Muscle of back (tissue), 13 donors: Measurements from ENCODE around the gene FAM107B. TPM values are rescaled to one million over a fixed set of nuclear protein-coding genes. Genes with fewer than 3 reads are reported as not detected.
"Not testable (repeated sequence)": the region's sequence is repeated elsewhere in the genome, so short reads cannot be mapped to it uniquely, and the experiment has no call there.

Experiments
- DNase-seq, 3 donors: peaks; one replicate each; pipeline versions ENCODE4 v3.0.0 to v3.0.0-alpha.2; 2013
- long read RNA-seq, 9 donors: transcript quantifications; one replicate each; lab custom pipeline, GENCODE V29; 2026
- polyA plus RNA-seq, 10 donors: library from polyadenylated mRNA; unstranded; fragments of 120-200 nt; gene quantifications; one replicate each; pipeline ENCODE4 v1.2.1, GENCODE V29; 2013; ENCODE audit not compliant: insufficient read length in 10 of 10

Gene FAM107B
- polyA plus RNA-seq: 10 to 100 TPM; 17.8 to 30.9 (median 23.3) TPM
- long read RNA-seq, donor 1, partial matches to known transcripts: 0 of 2 reads
- long read RNA-seq, donor 1, other reads (novel, unspliced or antisense): 0 of 2 reads
- long read RNA-seq, donor 2, transcript FAM107B-211 (4 exons, 2,633 nt): major isoform, 5 of 5 reads
- long read RNA-seq, donor 2, partial matches to known transcripts: 0 of 5 reads
- long read RNA-seq, donor 2, other reads (novel, unspliced or antisense): 0 of 5 reads
- long read RNA-seq, donor 3: 0 reads
- long read RNA-seq, donor 4, partial matches to known transcripts: 0 of 6 reads
- long read RNA-seq, donor 4, other reads (novel, unspliced or antisense): 0 of 6 reads
- long read RNA-seq, donor 5, transcript FAM107B-211 (4 exons, 2,633 nt): major isoform, 7 of 7 reads
- long read RNA-seq, donor 5, partial matches to known transcripts: 0 of 7 reads
- long read RNA-seq, donor 5, other reads (novel, unspliced or antisense): 0 of 7 reads
- long read RNA-seq, donor 6, partial matches to known transcripts: 0 of 4 reads
- long read RNA-seq, donor 6, other reads (novel, unspliced or antisense): 0 of 4 reads
- long read RNA-seq, donor 7, partial matches to known transcripts: 0 of 3 reads
- long read RNA-seq, donor 7, other reads (novel, unspliced or antisense): 0 of 3 reads
- long read RNA-seq, donor 8, partial matches to known transcripts: 0 of 5 reads
- long read RNA-seq, donor 8, other reads (novel, unspliced or antisense): 0 of 5 reads
- long read RNA-seq, donor 9: 0 reads

DNA sequence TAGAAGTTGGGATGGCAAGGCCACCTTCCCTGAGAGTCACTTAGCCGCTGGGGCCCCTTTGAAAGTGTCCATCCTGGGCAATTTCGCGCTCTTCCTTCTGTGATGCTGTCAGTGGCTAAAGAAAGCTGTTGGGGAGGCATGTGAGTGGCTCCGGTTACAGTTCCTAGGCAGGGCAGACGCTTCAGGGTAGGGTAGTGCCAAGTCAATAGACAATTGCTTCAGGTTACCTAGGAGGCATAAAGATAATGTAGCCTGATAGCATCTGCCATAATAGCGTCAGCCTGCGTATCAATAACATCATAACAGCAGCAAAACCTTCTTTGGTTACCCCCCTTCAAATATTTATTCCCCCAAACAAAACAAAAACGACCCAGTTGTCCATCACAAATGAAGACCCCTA is at the start of gene FAM107B:
Gene FAM107B (minus strand): TSS at position 101 of the 400 bp plus-strand sequence. CDS start 234 bp downstream, outside the sequence.
- peak in 1 of 3 donors; percentile 7 for DNase-seq

DNA sequence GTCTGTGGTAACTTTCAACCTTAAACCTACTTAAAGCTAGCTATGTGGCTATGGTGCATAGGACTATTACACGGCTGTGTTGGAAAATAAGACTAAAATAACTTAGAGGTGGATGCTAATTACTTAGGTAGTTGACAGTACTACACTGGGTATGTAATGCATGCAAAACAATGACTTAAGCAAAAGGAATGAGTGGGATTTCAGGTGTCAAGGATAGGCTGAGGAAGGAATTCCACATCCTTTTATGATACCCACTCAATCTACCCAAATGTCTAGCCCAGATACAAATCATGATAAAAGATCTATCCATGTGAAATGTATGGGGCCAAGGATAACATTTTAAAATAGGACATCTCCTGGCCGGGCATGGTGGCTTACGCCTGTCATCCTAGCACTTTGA is 49.3 kb upstream of the FAM107B start:
- DNase-seq: no peak

DNA sequence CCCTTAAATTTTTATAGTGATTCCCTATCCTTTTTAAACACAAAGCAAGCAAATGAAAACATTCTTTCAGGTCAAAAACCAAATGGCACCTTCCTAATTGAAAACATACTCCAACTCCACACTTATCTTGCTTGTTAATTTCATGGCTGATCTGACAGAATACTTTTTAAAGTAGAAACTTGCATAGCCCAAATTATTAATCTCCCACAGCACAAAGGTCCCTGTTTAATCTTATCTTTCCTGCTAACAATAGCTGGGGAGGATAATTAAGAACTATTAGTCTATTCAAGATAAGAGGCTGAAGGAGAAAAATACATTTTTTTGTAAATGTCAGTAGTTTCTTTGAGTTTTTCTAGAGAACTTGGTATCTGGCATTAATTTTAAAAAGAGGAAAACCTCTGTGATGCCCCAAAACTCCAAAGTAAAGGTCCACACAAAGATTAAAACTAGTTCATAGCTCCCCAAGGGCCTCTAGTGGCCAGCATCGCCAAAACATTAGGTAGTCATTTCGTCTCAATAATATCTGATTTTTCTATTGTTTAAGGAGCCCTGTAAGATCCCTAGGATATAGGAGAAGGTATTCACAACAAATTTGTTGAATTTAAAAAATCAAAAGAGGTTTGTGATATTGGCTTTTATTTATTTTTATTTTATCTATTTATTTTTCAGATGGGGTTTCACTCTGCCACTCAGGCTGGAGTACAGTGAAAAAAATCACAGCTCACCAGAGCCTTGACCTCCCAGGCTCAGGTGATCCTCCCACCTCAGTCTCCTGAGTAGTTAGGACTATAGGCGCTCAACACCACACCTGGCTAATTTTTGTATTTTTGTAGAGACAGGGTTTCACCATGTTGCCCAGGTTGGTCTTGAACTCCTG is 48.4 kb upstream of the FAM107B start:
- peak; percentile 25 to 47 (median 26) for DNase-seq

DNA sequence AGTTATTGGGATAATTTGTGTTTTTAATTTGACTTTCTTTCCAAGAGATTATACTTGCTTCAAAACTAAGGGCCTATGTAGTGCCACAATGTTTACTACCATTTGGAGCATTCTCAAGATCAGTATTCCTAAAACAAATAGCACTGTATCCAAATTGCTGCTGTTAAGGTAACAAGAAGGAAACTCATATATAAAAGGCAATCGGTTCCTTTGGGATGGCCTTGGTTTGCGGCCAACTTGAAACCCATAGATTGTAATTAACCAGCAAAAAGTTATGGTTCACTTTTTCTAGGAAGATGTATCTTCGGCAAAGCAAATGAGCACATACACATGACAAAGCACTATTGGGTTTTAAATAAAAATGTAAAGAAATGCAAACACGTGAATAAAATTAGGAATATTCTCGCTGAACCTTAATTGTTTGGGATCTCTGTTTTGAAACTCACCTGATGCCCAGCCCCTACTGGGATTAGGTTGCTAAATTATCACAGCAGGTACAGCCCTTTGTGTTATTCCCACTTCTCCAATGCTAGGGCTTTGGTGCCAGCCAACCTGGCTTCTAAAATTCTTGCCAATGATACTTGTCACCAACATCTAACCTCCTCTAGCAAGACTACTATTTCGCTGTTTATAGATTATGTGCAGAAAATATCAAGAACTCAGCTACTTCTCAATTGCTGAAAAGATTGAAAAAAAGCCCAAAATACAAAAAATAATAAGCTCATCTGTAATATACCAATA is 47.1 kb upstream of the FAM107B start:
- no peak for DNase-seq

DNA sequence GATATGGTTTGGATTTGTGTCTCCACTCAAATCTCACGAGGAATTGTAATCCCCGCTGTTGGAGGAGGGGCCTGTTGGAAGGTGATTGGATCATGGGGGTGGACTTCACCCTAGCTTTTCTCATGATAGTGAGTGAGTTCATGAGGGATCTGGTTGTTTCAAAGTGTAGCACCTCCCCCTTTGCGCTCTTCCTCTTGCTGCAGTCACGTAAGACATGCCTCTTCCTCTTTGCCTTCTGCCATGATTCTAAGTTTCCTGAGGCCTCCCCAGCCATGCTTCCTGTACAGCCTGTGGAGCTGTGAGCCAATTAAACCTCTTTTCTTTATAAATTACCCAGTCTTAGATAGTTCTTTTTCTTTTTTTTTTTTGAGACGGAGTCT is 46.1 kb upstream of the FAM107B start:
- no peak for DNase-seq

DNA sequence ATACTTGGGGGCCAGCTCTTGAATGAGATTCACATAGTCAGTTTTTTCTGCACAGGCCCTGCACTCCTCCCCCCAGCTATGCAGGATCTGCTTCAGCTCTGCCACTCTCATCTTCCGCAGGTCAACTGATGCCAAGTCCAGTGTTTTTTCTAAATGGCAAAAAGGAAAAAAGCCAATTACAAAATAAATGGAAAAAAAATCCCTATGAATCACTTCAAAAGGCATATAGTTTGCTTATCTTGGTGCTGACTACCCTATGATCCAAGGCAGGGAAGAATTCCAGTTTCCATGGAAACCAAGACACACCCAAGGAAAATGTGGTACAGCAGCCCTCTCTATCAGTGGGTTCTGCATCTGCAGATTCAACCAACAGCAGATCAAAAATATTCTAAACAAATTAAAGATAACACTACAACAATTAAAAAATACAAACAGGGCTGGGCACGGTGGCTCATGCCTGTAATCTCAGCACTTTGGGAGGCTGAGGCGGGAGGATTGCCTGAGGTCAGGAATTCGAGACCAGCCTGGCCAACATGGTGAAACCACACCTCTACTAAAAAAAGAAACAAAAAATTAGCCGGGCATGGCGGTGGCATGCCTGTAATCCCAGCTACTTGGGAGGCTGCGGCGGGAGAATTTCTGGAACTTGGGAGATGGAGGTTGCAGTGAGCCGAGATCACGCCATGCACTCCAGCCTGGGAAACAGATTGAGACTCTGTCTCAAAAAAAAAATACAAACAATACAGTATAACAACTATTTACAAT is 45.5 kb upstream of the FAM107B start:
- peak in 1 of 3 donors; percentile 34 for DNase-seq

DNA sequence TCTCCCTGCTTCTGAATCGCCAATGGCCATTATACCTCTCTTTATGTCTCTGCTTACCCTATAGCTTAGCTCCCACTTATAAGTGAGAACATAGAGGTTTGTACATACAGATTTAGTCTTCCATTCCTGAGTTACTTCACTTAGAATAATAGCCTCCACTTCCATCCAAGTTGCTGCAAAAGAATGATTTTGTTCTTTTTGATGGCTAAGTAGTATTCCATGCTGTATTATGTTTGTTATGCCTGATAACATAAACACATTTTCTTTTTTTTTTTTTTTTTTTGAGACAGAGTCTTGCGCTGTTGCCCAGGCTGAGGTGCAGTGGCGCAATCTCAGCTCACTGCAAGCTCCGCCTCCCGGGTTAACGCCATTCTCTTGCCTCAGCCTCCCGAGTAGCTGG is 42.0 kb upstream of the FAM107B start:
- DNase-seq: not testable (repeated sequence)

DNA sequence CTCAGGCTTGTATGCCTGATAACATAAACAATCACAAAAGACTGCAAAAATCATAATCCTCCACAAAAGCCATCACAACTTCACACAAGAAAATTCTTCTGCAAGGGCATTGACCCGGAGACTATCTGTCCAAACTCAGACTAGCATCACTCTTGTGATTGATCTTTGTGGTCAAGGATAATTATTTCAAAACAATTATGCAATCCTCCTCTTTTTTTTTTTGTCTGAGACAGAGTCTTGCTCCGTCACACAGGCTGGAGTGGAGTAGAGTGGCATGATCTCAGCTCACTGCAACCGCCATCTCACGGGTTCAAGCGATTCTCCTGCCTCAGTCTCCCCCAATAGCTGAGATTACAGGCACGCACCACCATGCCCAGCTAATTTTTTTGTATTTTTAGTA is 41.0 kb upstream of the FAM107B start:
- DNase-seq: no peak

DNA sequence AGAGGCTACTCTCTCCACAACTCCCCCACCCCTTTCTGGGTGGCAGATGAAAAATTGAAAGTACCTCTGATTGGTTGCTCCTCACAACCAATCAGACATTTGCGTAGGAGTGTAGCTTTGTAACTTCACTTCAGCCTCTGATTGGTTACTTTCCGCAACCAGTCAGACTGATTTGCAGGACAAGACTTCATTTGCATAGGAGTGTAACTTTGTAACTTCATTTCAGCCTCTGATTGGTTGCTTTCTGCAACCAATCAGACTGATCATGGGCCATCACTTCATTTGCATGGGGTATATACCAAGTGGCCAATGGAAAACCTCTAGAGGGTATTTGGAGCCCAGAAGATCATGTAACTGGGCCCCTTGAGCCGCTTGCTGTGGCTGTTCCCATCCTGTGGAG is 37.6 kb upstream of the FAM107B start:
- DNase-seq: no peak

DNA sequence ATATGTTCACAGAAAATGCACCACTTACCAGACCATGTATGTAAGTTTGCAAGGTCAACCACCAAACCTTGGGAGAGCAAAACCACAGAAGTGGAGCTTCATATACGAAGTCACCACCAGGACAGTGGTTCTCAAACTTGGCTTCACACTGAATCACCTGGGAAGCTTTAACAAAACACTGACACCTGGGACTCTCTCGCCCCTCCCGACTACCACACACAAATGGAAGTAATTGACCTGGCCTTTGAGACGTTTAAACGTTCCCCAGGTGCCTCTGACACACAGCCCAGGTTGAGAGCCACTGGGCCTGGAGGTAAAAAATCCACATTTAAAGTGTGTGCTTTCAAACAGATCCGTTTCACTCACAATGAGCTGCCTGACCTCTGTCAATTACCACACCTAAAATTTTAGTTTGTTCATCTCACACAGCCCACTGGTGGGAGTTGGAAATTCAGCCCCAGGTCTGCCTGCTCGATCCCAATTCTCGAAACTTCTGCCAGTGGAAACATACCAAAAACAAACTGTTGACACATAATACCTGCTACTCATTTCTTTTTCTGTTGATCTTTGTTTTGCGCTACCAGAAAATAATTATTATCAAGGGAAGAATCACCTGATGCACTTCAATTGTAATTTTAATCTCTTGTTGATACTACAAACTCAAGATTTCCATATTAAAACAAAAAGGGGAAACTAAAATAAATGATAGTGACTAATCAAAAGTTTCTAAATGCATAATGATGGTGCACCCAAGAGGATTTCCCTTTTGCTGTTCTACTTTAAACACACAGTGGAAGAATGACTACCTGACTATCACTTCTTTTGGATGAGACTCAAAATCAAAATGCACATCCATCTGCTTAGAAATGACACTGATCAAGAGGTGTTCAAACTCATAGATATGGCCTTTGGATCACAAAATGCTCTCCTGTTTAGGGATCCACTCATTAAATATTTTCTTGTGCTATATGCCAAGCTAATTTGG is 36.6 kb upstream of the FAM107B start:
- DNase-seq: no peak

DNA sequence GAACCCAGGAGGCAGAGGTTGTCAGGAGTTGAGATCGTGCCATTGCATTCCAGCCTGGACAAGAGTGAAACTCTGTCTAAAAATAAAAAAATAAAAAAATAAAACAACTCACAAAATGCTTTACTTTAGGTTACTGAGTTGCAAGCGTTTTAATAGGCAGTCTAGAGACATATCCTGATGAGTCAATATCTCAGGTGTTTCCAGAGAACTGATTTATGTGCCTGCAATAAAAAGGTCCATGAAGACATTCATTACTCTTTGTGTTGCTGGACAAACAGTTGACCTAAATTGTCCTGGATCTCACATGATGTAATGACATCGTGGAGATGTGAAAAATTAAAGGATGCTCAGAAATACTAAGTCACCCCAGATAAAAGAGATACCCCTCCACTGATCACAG is 31.6 kb upstream of the FAM107B start:
- no peak for DNase-seq

DNA sequence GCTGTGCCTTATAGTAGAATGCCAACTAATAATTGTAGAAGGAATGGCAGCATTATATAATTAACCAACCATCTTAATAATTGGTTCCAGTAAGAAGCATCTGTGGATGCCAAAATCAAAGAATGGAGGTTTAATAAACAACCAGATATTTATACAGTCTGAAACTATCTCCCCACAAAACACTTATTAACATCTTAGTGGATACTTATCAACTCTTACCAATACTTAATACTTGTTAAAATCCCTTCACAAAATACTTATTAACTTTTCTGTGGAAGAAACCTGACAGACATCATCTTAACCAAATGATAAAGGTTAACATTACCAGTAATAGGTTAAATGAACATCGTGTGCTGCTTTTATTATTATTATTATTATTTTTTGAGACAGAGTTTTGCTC is 29.1 kb upstream of the FAM107B start:
- no peak for DNase-seq

DNA sequence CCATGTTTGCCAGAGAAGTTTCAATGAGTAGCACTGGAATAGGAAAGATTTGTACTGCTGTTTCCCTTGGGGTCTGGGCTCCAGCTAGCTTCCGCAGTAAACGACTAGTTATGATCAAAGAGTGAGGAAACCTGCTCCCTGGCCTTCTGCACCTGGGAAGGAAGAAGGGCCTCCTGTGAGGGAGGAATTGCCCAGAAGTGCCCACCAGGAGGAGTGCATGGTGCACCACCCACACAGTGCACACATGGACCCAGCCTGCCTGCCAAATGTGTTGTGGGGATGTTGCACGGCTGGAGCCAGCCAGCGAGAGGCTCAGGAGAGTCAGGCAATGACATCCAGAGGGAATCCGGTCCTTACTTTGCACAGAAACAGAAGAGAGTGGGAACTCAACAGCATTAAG is 27.0 kb upstream of the FAM107B start:
- DNase-seq: peak in 1 of 3 donors; percentile 36

DNA sequence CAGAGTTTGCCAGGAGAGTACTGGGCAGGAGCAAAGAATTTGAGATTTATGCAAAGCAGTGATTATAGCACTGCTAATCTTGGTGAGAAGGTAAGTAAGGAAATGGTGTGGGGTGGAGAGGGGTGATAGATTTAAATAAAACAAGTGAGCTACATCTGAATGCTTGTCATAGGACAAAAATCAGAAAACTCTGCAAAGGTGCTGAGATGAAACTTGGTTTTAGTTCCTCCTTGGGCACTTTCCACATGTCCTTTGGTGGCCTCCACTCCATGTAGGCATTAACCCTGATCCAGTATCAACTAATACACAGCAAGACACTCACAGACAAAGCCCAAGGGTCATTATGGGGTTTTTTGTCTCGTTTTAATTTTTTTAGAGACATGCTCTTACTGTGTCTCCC is 25.7 kb upstream of the FAM107B start:
- no peak for DNase-seq

DNA sequence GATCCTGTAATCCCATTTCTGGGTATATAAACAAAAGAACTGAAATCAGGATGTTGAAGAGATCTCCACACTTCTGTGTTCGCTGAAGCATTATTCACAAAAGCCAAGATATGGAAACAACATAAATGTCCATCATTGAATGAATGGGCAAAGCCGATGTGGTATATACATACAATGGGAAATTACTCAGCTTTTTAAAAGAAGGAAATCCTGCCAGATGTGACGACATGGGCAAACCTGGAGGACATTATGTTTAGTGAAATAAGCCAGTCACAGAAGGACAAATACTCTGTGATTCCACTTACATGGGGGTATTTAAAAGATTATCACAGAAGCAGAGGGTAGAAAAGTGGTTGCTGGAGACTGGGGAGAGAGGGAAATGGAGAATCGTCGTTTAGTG is 23.9 kb upstream of the FAM107B start:
- peak in 1 of 3 donors; percentile 39 for DNase-seq

DNA sequence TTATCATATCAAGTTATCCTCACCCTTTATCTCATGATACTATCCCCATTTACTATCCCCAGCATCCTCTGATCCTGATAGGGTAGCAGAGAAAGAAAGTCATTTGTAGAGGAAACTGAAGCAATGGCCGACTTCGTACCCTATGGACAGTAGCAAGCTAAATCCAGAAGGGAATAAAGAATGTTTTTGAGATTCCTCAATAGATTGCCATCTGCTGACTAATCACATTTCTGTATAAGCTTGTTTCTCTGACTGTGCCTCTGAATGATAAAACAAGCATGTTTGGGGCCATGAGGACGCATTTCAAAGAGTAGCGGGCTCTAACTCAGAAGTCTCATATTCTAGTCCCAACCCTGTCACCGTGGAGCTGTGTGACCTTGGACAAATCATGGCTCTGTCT is 13.2 kb upstream of the FAM107B start:
- no peak for DNase-seq

DNA sequence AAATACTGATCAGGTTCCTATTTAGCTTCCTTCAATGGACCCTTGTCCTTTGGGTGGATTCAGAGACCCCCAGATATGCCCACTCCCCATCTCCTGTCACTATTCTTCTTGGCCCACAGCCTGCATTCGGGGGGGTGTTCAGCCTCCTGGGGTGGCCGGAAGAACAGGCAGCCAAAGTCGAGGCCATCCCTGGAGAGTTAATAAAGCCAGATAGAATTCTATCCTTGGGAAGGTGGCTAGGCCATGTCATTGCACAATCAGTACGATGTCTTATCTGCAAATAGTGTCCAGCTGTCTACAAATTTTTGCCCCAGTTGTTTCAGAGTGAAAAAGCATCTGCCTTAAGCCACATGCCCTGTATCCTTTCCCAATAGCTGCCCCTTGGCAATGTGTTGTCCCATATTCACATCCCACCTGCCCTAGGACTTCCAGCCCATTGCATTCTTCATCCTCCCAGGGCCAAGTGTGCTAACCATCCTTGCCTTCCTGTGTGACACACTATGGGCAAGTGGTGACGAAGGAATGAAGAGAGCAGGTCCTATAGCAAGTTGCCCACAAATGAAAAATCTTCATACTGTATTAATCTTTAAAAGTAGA is 9.9 kb upstream of the FAM107B start:
- no peak for DNase-seq

DNA sequence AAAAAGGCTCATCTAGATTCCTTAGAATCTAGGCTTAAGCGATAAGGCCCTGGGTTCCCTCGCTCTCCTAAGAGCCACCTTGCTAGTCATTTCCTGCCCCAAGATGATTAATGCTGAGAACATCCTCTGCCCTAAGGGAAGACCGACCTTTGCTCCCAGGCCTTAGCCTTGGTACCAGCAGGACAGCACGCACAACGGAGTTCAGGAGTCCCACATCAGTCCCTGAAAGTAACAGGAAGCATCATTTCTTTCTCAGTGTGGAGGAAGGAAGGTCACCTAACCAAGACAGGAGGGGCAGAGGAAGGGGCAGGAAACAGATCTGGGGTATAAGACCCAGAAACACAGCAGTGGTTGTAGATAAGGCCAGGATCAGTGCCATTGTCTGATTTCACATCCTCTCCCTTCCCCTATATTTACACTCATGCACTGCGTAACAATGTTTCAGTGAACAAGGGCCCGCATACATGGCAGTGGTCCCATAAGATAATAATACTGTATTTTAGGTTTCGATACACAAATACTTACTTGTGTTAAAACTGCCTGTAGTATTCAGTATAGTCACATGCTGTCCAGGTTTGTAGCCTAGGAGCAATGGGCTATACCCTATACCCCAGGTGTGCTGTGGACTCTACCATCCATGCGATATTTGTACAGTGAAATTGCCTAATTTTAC is 8.1 kb upstream of the FAM107B start:
- DNase-seq: no peak
